Measurements from ENCODE around the gene COMMD1.

GRCh38 chr2:61948661-61949457 lies 43.4 kb downstream of the COMMD1 start:
- TF ChIP-seq CTCF (conservative IDR thresholded peaks at IDR 0.05; ENCODE audit: low read depth, low read length) (no peak), EZH2 (IDR thresholded peaks at IDR 0.05; ENCODE audit: low read length, unreplicated experiment) (no peak), EZH2phosphoT487 (IDR thresholded peaks at IDR 0.05; ENCODE audit: borderline replicate concordance, low read length) (no peak)

Data from PC-3 (cell line).